Heart left ventricle (tissue), 13 donors: ENCODE data around the gene OTOP2.

Experiments
- POLR2A ChIP-seq, 2 donors: fragments of 450-650 bp; IDR thresholded peaks; one replicate each; pipeline ENCODE4 v1.6.1; 2017; ENCODE audit warnings: antibody characterized with exemption in 2 of 2, mild to moderate bottlenecking in 2 of 2, moderate library complexity in 2 of 2
- TF ChIP-seq, protein P1 (sequence below), 12 donors: fragments of 200-600 bp; sonication (generic) in 4 of 12; IDR thresholded peaks; one replicate each; pipeline versions ENCODE4 v1.5.0 to v1.8.0; 2018 to 2022; ENCODE audit warnings: antibody characterized with exemption in 12 of 12, mild to moderate bottlenecking in 5 of 12
- donor health status: ischemic (EF 13 %, LVEDD 7.1; RV severe dilation, severe dysfunction).
- donor health status: DM: no; HTN: yes; CAD: no.
- donor health status: DM: no; HTN: no; CAD: no.
- donor health status: ischemic (EF 25% LVEDD 6.9; RV normal size, moderate dysfunction).
- donor health status: ischemic (EF 25% LVEDD 5.7; RV mildly dilated, moderate dysfunction).
- donor health status: ischemic (EF 35%, LVEDD 5.7; RV mildly dilated, moderate dysfunction).
- donor health status: nonischemic (EF 11% LVEDD 7.7; RV severe dilation, severe dysfunction).
- donor health status: DM: yes; HTN: yes; CAD: no.
- donor health status: PGD.
- donor health status: ischemic (EF 29% LVEDD 5.4; RV normal size, mild dysfunction).
- donor health status: nonischemic (EF 23%, LVEDD 6.1; RV moderate dilation, normal function).

DNA sequence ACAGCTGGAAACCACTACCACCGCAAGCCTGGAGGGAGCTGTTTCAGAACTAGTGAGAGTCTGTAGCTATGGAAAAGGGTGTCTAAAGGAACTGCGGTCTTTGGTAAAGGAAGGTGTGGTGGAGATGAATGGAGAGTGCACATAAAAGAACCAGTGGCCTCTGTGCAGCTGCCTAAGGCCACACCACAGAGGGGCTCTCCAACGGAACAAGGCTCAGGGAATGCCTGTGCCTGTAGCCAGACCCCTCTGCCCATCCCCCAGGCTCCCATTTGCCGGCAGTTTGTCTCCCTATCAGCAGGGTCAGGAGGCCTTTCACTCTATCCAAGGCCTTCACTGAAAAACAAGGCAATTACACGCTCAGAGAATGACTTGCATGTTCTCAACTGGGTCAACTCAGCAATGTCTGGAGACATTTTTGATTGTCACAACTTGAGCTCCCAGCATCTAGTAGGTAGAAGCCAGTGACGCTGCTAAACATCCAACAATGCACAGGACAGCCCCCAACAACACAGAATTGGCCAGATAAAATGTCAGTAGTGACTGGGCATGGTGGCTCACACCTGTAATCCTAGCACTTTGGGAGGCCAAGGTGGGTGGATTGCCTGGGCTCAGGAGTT lies 48.0 kb upstream of the OTOP2 start:
- no peak for TF ChIP-seq POLR2A (IDR thresholded peaks at IDR 0.05)
- TF ChIP-seq, protein P1, sequence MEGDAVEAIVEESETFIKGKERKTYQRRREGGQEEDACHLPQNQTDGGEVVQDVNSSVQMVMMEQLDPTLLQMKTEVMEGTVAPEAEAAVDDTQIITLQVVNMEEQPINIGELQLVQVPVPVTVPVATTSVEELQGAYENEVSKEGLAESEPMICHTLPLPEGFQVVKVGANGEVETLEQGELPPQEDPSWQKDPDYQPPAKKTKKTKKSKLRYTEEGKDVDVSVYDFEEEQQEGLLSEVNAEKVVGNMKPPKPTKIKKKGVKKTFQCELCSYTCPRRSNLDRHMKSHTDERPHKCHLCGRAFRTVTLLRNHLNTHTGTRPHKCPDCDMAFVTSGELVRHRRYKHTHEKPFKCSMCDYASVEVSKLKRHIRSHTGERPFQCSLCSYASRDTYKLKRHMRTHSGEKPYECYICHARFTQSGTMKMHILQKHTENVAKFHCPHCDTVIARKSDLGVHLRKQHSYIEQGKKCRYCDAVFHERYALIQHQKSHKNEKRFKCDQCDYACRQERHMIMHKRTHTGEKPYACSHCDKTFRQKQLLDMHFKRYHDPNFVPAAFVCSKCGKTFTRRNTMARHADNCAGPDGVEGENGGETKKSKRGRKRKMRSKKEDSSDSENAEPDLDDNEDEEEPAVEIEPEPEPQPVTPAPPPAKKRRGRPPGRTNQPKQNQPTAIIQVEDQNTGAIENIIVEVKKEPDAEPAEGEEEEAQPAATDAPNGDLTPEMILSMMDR (IDR thresholded peaks at IDR 0.05) = no peak
